B cell (primary cell): ENCODE results near the gene FBLL1. TPM values are rescaled to one million over a fixed set of nuclear protein-coding genes. Genes with fewer than 3 reads are reported as not detected.

ENCODE experiments used
- ATAC-seq: fragments of 200-7000 bp; cut with Tn5 transposase; one replicate; pipeline ENCODE4 v1.10.0; 2021; ENCODE audit warnings: low read depth, mild to moderate bottlenecking, moderate number of reproducible peaks, moderate library complexity
- CTCF ChIA-PET: fragments of 350-600 bp; sonication (Branson Sonifier 250); formaldehyde crosslinking; loops from one replicate; lab custom pipeline; 2021; ENCODE audit warnings: antibody characterized with exemption, inconsistent platforms; lab: Charles Lee
- POLR2A ChIA-PET: fragments of 350-600 bp; sonication (Branson Sonifier 250); formaldehyde crosslinking; loops from one replicate; lab custom pipeline; 2021; ENCODE audit warnings: antibody characterized with exemption; lab: Charles Lee
- DNase-seq: peaks from one replicate; pipeline ENCODE4 v3.0.0; 2013
- H2AFZ ChIP-seq: 2 replicates; pipeline ENCODE4 v1.6.1; 2012; ENCODE audit warnings: mild to moderate bottlenecking, low read depth, low read length; ENCODE audit not compliant: insufficient read depth, poor library complexity, severe bottlenecking
- H3K27ac ChIP-seq, 2 donors: 1 replicate in 1 of 2; 2 replicates in 1 of 2; pipeline ENCODE4 v1.5.1; 2012 to 2013; ENCODE audit warnings: low read length in 2 of 2, mild to moderate bottlenecking in 2 of 2, moderate library complexity in 1 of 2
- H3K27me3 ChIP-seq, 4 experiments: fragments of 200-600 bp in 1 of 4; sonication (generic) in 1 of 4; replicated peaks in 1 of 4; 1 replicate in 2 of 4; 2 replicates in 2 of 4; pipeline versions ENCODE4 v1.6.1 to v1.7.0; 2013 to 2016; ENCODE audit warnings: low read length in 3 of 4, mild to moderate bottlenecking in 2 of 4, mixed read lengths in 1 of 4, moderate library complexity in 1 of 4; ENCODE audit not compliant: insufficient read depth in 4 of 4, control insufficient read depth in 3 of 4; ENCODE audit errors: control extremely low read depth in 1 of 4
- H3K36me3 ChIP-seq, 2 experiments: replicated peaks in 1 of 2; 1 replicate in 1 of 2; 2 replicates in 1 of 2; pipeline versions ENCODE4 v1.6.1 to v1.7.1; 2013; ENCODE audit warnings: low read length in 1 of 2; ENCODE audit not compliant: insufficient read depth in 2 of 2, control insufficient read depth in 1 of 2; ENCODE audit errors: control extremely low read depth in 1 of 2, extremely low read depth in 1 of 2
- H3K4me1 ChIP-seq, 2 donors: fragments of 200-600 bp in 1 of 2; sonication (generic) in 1 of 2; 1 replicate in 1 of 2; 2 replicates in 1 of 2; pipeline versions ENCODE4 v1.5.1 to v1.6.1; 2013 to 2017; ENCODE audit warnings: low read length in 2 of 2; ENCODE audit not compliant: control insufficient read depth in 2 of 2, insufficient read depth in 2 of 2
- H3K4me2 ChIP-seq: replicated peaks from 2 replicates; pipeline ENCODE3; 2012; ENCODE audit warnings: mild to moderate bottlenecking, low read depth, low read length; ENCODE audit not compliant: poor library complexity, severe bottlenecking
- H3K4me3 ChIP-seq, 5 experiments: fragments of 200-600 bp in 1 of 5; sonication (generic) in 1 of 5; 1 replicate in 3 of 5; 2 replicates in 2 of 5; pipeline versions ENCODE4 v1.5.1 to v1.7.0; 2011 to 2016; ENCODE audit warnings: low read length in 4 of 5, mild to moderate bottlenecking in 4 of 5, low read depth in 2 of 5, control low read depth in 1 of 5, moderate library complexity in 1 of 5; ENCODE audit not compliant: insufficient read depth in 1 of 5; ENCODE audit errors: control extremely low read depth in 1 of 5, extremely low read depth in 1 of 5
- H3K79me2 ChIP-seq: fragments of 200-600 bp; sonication (generic); one replicate; pipeline ENCODE4 v1.6.0; 2016; ENCODE audit warnings: low read length; ENCODE audit not compliant: control insufficient read depth, insufficient read depth
- H3K9ac ChIP-seq: fragments of 200-600 bp; sonication (generic); 2 replicates; pipeline ENCODE4 v1.6.1; 2017; ENCODE audit warnings: mild to moderate bottlenecking, low read length, moderate library complexity
- H3K9me3 ChIP-seq, 3 donors: one replicate each; pipeline versions ENCODE4 v1.6.1 to v1.7.1; 2013; ENCODE audit warnings: low read length in 2 of 3; ENCODE audit not compliant: control insufficient read depth in 2 of 3, insufficient read depth in 1 of 3; ENCODE audit errors: control extremely low read depth in 1 of 3
- H4K20me1 ChIP-seq: 2 replicates; pipeline ENCODE4 v1.6.0; 2012; ENCODE audit warnings: mild to moderate bottlenecking, low read length; ENCODE audit not compliant: insufficient read depth, control insufficient read depth, poor library complexity, severe bottlenecking
- H3K27ac Mint-ChIP-seq: one replicate; pipeline ENCODE4 v1.8.0; 2021; ENCODE audit warnings: mixed read lengths
- H3K27me3 Mint-ChIP-seq: one replicate; pipeline ENCODE4 v1.8.0; 2021; ENCODE audit warnings: mixed read lengths
- H3K4me1 Mint-ChIP-seq: one replicate; pipeline ENCODE4 v1.8.0; 2021; ENCODE audit warnings: mixed read lengths
- H3K4me3 Mint-ChIP-seq: one replicate; pipeline ENCODE4 v1.8.0; 2021; ENCODE audit warnings: mixed read lengths
- H3K9me3 Mint-ChIP-seq: one replicate; pipeline ENCODE4 v1.8.0; 2022; ENCODE audit warnings: mixed read lengths; ENCODE audit not compliant: insufficient read depth
- EZH2 ChIP-seq: IDR thresholded peaks from 2 replicates; pipeline ENCODE4 v1.6.1; 2012; ENCODE audit warnings: borderline replicate concordance, low read depth, mild to moderate bottlenecking, moderate library complexity, low read length; ENCODE audit not compliant: insufficient read depth, poor library complexity, severe bottlenecking
- WGBS: methylation state at CpG from one replicate; pipeline ENCODE4 v1.1.5; 2013; ENCODE audit warnings: missing lambda C conversion rate; ENCODE audit not compliant: insufficient coverage; 5-methylcytosine and 5-hydroxymethylcytosine counted together
- intact Hi-C: fragments of 100-400 bp; cut with micrococcal nuclease; formaldehyde crosslinking; loops from one replicate; pipeline ENCODE4 v1.10.0; 2022
- polyA plus RNA-seq: library from polyadenylated mRNA; depleted of rRNA; stranded (reverse); fragments of >200 nt; gene quantifications from 2 replicates; pipeline ENCODE4 v1.2.3, GENCODE V29; 2012
- total RNA-seq, 2 donors: library from RNA; stranded (reverse); fragments of 120-200 nt in 1 of 2; gene quantifications; 1 replicate in 1 of 2; 2 replicates in 1 of 2; pipeline versions ENCODE4 v1.2.3 to v1.2.4, GENCODE V29; 2013 to 2022
- TF ChIP-seq, protein P1 (sequence below): fragments of 200-600 bp; IDR thresholded peaks from one replicate; pipeline ENCODE4 v1.8.0; 2022; ENCODE audit warnings: antibody characterized with exemption, mild to moderate bottlenecking

The FBLL1 gene
- total and polyA plus RNA-seq, 2 donors (not counting 1 experiment from before 2014, with no cell fraction given) = not detected

DNA sequence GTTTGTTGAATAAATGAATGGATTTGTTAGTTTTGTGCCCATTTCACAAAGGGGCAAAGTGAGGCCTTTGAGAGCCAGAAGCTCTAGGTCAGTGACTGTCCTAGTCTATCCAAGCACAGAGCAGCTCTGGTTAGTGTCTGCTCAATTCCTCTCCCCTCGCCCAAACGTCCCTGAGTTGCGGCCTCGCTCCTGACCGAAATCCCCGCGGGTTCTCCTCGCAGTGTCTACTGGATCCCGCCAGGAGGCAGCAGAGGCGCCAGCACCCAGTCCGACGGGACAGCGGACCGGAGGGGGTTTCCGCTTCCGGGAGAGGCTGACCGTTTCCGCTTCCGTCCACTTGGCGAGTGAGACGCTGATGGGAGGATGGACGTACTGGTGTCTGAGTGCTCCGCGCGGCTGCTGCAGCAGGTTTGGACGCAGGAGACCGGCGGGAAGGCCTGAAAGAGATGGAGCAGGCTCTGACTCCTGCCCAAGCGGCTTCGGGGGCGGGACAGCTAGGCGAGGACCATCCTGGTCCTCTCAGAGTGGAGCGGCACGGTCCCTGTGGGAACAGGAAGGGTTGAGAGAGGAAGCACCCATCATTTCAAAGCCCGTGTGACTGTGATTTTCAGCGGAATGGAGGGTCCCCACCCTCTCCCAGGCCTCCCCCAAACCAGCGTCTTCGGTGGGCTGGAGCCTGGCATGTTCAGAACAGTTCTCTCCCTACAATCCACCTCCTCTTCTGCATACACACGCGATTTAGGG is 42.8 kb upstream of the FBLL1 start, which contains the start of gene RARS1:
RARS1 (plus strand) TSS at position 336 of the 744 bp plus-strand sequence; CDS start at position 364, 28 bp downstream.
- under 1% methylated on average over 36 of the region's 40 CpGs for WGBS
- Mint-ChIP-seq H3K27me3 (no peaks in the 10 kb centered on the region), H3K4me3 (peak within 1 kb of the TSS; percentile 100), H3K27ac (peak within 1 kb of the TSS; percentile 92), H3K9me3 (no peaks in the 10 kb centered on the region), H3K4me1 (peaks cover 33% of the 10 kb centered on the region)
- Histone ChIP-seq H4K20me1 (peaks cover 6% of the 10 kb centered on the region), H3K4me3 (peak within 1 kb of the TSS; percentile 73 to 97 (median 93)), H3K36me3 (peaks cover 8 to 23% of the 10 kb centered on the region in 2 experiments), H3K9ac (peak within 1 kb of the TSS; percentile 83), H3K27me3 (peaks cover 0 to 6% (median 0%) of the 10 kb centered on the region in 4 experiments), H3K4me2 (peak within 1 kb of the TSS; percentile 78), H3K79me2 (peaks cover 10% of the 10 kb centered on the region), H3K4me1 (peaks cover 7 to 12% of the 10 kb centered on the region in 2 donors), H3K27ac (peak within 1 kb of the TSS in 1 of 2 donors; percentile 50), H3K9me3 (peaks cover 0 to 3% (median 0%) of the 10 kb centered on the region in 3 donors), H2AFZ (peak within 1 kb of the TSS; percentile 93)
- ChIA-PET POLR2A (interaction anchor here (0.6 kb wide), 1 partner anchor 116 kb away, joined by 7 read pairs; no protein-coding TSS in a partner anchor), CTCF (interaction anchor here (1.2 kb wide), 1 partner anchor 88 kb away, joined by 3 read pairs; no protein-coding TSS in a partner anchor)
- intact Hi-C loops = loop anchor here (1.0 to 5.0 kb wide), 2 partner anchors 93 to 1096 kb away; partner anchors contain the start of genes PANK3 and SPDL1
- ATAC-seq = peak; percentile 93
- peak; percentile 89 for DNase-seq
- TF ChIP-seq, protein P1, sequence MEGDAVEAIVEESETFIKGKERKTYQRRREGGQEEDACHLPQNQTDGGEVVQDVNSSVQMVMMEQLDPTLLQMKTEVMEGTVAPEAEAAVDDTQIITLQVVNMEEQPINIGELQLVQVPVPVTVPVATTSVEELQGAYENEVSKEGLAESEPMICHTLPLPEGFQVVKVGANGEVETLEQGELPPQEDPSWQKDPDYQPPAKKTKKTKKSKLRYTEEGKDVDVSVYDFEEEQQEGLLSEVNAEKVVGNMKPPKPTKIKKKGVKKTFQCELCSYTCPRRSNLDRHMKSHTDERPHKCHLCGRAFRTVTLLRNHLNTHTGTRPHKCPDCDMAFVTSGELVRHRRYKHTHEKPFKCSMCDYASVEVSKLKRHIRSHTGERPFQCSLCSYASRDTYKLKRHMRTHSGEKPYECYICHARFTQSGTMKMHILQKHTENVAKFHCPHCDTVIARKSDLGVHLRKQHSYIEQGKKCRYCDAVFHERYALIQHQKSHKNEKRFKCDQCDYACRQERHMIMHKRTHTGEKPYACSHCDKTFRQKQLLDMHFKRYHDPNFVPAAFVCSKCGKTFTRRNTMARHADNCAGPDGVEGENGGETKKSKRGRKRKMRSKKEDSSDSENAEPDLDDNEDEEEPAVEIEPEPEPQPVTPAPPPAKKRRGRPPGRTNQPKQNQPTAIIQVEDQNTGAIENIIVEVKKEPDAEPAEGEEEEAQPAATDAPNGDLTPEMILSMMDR = peak; percentile 93
- no peak for TF ChIP-seq EZH2

DNA sequence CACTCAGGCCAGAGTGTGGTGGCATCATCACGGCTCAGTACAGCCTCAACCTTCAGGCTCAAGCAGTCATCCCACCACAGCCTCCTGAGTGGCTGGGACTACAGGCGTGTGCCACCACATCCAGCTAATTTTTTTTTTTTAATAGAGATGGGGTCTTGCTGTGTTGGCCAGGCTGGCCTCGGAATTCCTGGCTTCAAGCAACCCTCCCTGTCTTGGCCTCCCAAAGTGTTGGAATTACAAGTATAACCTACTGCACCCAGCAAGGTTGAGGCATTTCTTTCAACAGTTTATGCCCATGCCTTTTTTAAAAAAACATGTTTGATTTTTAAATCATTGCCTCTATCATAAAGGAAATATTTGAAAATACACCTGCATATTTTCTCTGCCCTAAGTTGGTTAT is 40.0 kb upstream of the FBLL1 start:
- no peak for DNase-seq
- Mint-ChIP-seq H3K27ac (no peak overlapping the region), H3K27me3 (no peaks in the 10 kb centered on the region), H3K4me1 (peaks cover 26% of the 10 kb centered on the region), H3K9me3 (no peaks in the 10 kb centered on the region), H3K4me3 (no peak overlapping the region)
- no CpG with 5 or more reads among the region's 3 CpGs for WGBS
- ChIA-PET POLR2A (no interaction called here), CTCF (no interaction called here)
- H3K79me2 ChIP-seq = peaks cover 10% of the 10 kb centered on the region
- no peak overlapping the region for H3K4me2 ChIP-seq
- no peak overlapping the region for H3K4me3 ChIP-seq
- H3K9me3 ChIP-seq = peaks cover 0 to 3% (median 0%) of the 10 kb centered on the region in 3 donors
- no peak overlapping the region for H3K27ac ChIP-seq
- H3K9ac ChIP-seq = no peak overlapping the region
- peaks cover 6% of the 10 kb centered on the region for H4K20me1 ChIP-seq
- intact Hi-C loops = loop anchor here (5.0 kb wide), 1 partner anchor 1093 kb away; the partner anchor contains the start of gene SPDL1
- H3K36me3 ChIP-seq = peaks cover 11 to 50% of the 10 kb centered on the region in 2 experiments
- TF ChIP-seq, protein P1 = no peak
- TF ChIP-seq EZH2 = no peak
- ATAC-seq = no peak
- H2AFZ ChIP-seq = no peak overlapping the region
- no peaks in the 10 kb centered on the region for H3K27me3 ChIP-seq
- peaks cover 7 to 12% of the 10 kb centered on the region in 2 donors for H3K4me1 ChIP-seq
